Spleen (tissue), 7 donors: ENCODE measurements around the gene ACP4.

ENCODE experiments used
- CTCF ChIP-seq, 11 experiments: fragments of 200-600 bp in 7 of 11; fragments of 450-650 bp in 4 of 11; sonication (generic) in 4 of 11; IDR thresholded peaks in 8 of 11; conservative IDR thresholded peaks in 3 of 11; 1 replicate in 7 of 11; 2 replicates in 4 of 11; pipeline versions ENCODE4 v1.4.0 to v1.8.0; 2016 to 2021; ENCODE audit warnings: antibody characterized with exemption in 11 of 11, inconsistent platforms in 4 of 11, mild to moderate bottlenecking in 1 of 11
- POLR2A ChIP-seq, 3 donors: fragments of 450-650 bp; IDR thresholded peaks; one replicate each; pipeline ENCODE4 v1.5.1; 2017; ENCODE audit warnings: antibody characterized with exemption in 3 of 3, mild to moderate bottlenecking in 1 of 3
- donor health status: DM: no; HTN: no; CAD: no; lungs with moderate emphysema.
- donor health status: DM: no; HTN: no; CAD: no.
- donor health status: DM: no; HTN: no; CAD: no.

GRCh38 chr19:50826492-50827240 is 36.5 kb downstream of the ACP4 start:
- TF ChIP-seq CTCF (IDR thresholded peaks at IDR 0.05 in 8 of 11, conservative IDR thresholded peaks at IDR 0.05 in 3 of 11) (no peak), POLR2A (IDR thresholded peaks at IDR 0.05) (no peak)
